Activated CD8-positive, alpha-beta T cell treated with anti-CD3 and anti-CD28 coated beads, Interleukin-2, amount 10 ng/mL, durations not matched to agents 7 days and 5 days (primary cell): ENCODE results near the gene ZNF512. TPM values are rescaled to one million over a fixed set of nuclear protein-coding genes. Genes with fewer than 3 reads are reported as not detected.

ENCODE experiments used
- ATAC-seq: fragments of 150-1000 bp; cut with Tn5 transposase; one replicate; pipeline ENCODE4 v1.10.0; 2021; ENCODE audit warnings: moderate library complexity
- CTCF ChIA-PET: fragments of 350-600 bp; sonication (Branson Sonifier 250); formaldehyde crosslinking; loops from one replicate; lab custom pipeline; 2021; ENCODE audit warnings: antibody characterized with exemption; lab: Charles Lee
- POLR2A ChIA-PET: fragments of 350-600 bp; sonication (Branson Sonifier 250); formaldehyde crosslinking; loops from one replicate; lab custom pipeline; 2021; ENCODE audit warnings: antibody characterized with exemption; lab: Charles Lee
- DNase-seq: peaks from one replicate; pipeline ENCODE4 v3.0.0-alpha.2; 2020
- H3K27ac Mint-ChIP-seq: one replicate; pipeline ENCODE4 v1.8.0; 2021; ENCODE audit warnings: mild to moderate bottlenecking, mixed read lengths
- H3K27me3 Mint-ChIP-seq: one replicate; pipeline ENCODE4 v1.8.0; 2021; ENCODE audit warnings: low read depth, mixed read lengths
- H3K36me3 Mint-ChIP-seq: one replicate; pipeline ENCODE4 v1.8.0; 2021; ENCODE audit warnings: low read depth, mixed read lengths
- H3K4me1 Mint-ChIP-seq: one replicate; pipeline ENCODE4 v1.8.0; 2021; ENCODE audit warnings: low read depth, mixed read lengths
- H3K4me3 Mint-ChIP-seq: one replicate; pipeline ENCODE4 v1.8.0; 2021; ENCODE audit warnings: mild to moderate bottlenecking, mixed read lengths
- H3K9me3 Mint-ChIP-seq: one replicate; pipeline ENCODE4 v1.8.0; 2022; ENCODE audit warnings: mixed read lengths; ENCODE audit not compliant: insufficient read depth
- total RNA-seq, 2 experiments: library from RNA; stranded (reverse); gene quantifications; one replicate each; pipeline ENCODE4 v1.2.3, GENCODE V29; 2021

The ZNF512 gene
- total RNA-seq, 2 experiments from 2014 or later, result 37.0 to 39.0 TPM

DNA sequence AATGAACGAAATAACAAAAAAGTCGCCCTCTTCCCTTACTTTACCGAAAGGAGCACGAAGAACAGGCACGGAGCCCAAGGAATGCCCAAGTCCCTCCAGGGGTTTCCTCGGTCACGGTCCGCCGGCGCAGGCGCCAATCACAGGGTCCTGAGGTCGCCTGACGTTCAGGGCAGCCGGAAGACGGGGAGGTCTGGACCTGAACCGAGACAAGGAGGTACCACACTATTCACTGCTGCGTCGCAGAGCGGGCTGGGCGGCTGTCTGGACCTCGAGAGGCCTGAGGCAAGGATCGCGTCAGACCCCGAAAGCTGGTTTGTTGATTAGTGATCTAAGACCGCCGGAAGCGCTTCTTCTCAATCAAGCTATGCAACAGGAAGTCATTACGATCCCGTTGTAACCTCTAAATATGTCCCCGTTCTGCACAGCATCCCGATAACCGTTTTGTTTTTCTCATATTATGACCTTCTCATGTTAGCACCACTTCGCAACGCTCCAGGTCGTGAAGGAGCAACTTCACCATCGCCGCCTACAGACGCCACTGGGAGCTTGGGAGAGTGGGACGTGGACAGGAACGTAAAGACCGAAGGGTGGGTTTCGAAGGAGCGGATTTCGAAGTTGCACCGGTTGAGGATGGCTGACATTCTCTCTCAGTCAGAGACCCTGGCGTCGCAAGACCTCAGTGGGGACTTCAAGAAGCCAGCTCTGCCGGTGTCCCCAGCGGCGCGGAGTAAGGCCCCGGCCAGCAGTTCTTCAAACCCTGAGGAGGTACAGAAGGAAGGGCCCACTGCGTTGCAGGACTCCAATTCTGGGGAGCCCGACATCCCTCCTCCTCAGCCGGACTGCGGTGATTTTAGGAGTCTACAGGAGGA, 80.7 kb downstream of the ZNF512 start, which contains the start of the genes SLC4A1AP and SUPT7L:
TSS of gene SLC4A1AP (plus strand) at position 605 of the 869 bp plus-strand sequence. CDS start at position 631, 26 bp downstream.
TSS of gene SUPT7L (minus strand) at position 330 of the 869 bp plus-strand sequence. CDS start 1,422 bp downstream, outside the sequence.
- H3K27ac Mint-ChIP-seq, result peak within 1 kb of the TSS; percentile 100

DNA sequence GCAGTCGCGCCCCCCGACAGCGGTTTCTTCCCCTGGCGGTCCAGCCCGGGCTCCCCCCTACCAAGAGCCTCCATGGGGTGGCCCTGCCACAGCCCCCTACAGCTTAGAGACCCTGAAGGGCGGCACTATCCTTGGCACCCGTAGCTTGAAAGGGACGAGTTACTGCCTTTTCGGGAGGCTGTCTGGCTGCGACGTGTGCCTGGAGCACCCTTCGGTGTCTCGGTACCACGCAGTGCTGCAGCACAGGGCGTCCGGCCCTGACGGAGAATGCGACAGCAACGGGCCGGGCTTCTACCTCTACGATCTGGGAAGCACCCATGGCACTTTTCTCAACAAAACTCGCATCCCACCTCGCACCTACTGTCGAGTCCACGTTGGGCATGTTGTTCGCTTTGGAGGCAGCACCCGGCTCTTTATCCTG, 81.3 kb downstream of the ZNF512 start:
- ATAC-seq (peak; percentile 41), DNase-seq (no peak)
- Mint-ChIP-seq H3K4me1 (peaks cover 45% of the 10 kb centered on the region), H3K4me3 (peak overlapping the region; percentile 99), H3K27ac (peak overlapping the region; percentile 100), H3K9me3 (no peaks in the 10 kb centered on the region), H3K27me3 (no peaks in the 10 kb centered on the region), H3K36me3 (peaks cover 41% of the 10 kb centered on the region)
- POLR2A ChIA-PET, result interaction anchor here (0.7 to 1.9 kb wide), 14 partner anchors 9 to 613 kb away, joined by 3 to 7 read pairs (median 5); partner anchors contain the start of genes AGBL5, CCDC121, GPN1 and MRPL33
- CTCF ChIA-PET, result interaction anchor here (1.0 to 2.0 kb wide), 4 partner anchors 12 to 32 kb away, joined by 3 to 27 read pairs (median 3); no protein-coding TSS in a partner anchor

More for the DNA sequence above, 80.7 kb downstream of the ZNF512 start, which contains the start of the genes SLC4A1AP and SUPT7L:
- CTCF ChIA-PET, result interaction anchor here (0.8 to 2.0 kb wide), 5 partner anchors 13 to 32 kb away, joined by 3 to 27 read pairs (median 3); no protein-coding TSS in a partner anchor
- POLR2A ChIA-PET, result interaction anchor here (0.5 to 1.9 kb wide), 19 partner anchors 8 to 613 kb away, joined by 3 to 7 read pairs (median 4); partner anchors contain the start of genes AGBL5, CCDC121, GPN1 and MRPL33
- peak; percentile 81 for DNase-seq
- Mint-ChIP-seq H3K4me3 (peak within 1 kb of the TSS; percentile 99), H3K4me1 (peaks cover 45% of the 10 kb centered on the region), H3K27me3 (no peaks in the 10 kb centered on the region), H3K9me3 (no peaks in the 10 kb centered on the region), H3K36me3 (peaks cover 38% of the 10 kb centered on the region)
- ATAC-seq, result peak; percentile 83

DNA sequence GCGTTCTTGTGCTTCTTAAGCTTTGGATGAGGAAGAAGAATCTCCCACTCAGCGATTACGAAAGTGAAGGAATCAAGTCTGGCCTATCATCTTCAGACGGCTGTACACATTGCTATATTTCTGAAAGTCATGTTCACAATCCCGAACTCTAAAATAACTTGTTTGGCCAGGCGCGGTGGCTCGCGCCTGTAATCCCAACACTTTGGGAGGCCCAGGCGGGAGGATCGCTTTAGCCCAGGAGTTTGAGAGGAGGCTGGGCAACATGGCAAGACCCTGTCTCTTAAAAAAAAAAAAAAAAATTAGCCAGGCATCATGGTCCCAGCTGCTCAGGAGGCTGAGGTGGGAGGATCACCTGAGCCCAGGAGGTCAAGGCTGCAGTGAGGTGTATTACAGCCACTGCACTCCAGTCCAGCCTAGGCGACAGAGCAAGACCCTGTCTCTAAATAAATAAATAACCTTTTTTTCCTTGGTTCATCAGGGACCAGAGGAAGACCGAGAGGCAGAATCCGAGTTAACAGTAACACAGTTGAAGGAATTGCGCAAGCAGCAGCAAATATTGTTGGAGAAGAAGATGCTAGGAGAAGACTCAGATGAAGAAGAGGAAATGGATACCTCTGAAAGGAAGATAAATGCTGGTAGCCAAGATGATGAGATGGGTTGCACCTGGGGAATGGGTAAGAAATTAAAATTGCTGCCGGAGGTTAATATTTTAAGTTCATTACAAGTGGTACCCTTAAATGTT, 82.0 kb downstream of the ZNF512 start:
- H3K9me3 Mint-ChIP-seq, result no peaks in the 10 kb centered on the region

DNA sequence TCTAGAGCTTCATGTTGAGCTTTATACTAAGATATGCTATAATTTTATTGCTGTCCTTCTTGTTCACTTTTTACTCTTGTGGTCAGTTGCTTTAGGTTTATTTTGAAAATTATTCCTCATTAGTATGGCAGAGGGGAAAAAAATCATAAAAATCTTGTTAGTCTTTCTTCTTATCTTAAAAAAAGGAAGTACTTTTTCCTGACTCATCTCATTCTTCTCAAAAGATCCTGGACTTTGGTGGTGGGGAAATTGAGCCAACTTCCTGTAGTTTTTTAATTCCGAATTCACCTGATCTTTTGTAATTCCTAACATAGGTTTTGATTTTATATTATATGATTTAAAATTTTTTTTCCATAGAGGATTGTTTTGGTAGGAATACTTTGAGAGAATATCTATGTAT, 84.6 kb downstream of the ZNF512 start:
- DNase-seq (no peak), ATAC-seq (no peak)
- H3K27ac Mint-ChIP-seq, result no peak overlapping the region
- no peak overlapping the region for H3K4me3 Mint-ChIP-seq
- H3K36me3 Mint-ChIP-seq, result peaks cover 34% of the 10 kb centered on the region
- H3K4me1 Mint-ChIP-seq, result peaks cover 32% of the 10 kb centered on the region
- ChIA-PET CTCF (interaction anchor here (2.3 to 3.3 kb wide), 2 partner anchors 14 to 16 kb away, joined by 6 to 30 read pairs; no protein-coding TSS in a partner anchor), POLR2A (no interaction called here)
- no peaks in the 10 kb centered on the region for H3K9me3 Mint-ChIP-seq
- H3K27me3 Mint-ChIP-seq, result no peaks in the 10 kb centered on the region

More for the DNA sequence above, 82.0 kb downstream of the ZNF512 start:
- H3K27ac Mint-ChIP-seq, result peak overlapping the region; percentile 100
- H3K4me1 Mint-ChIP-seq, result peaks cover 41% of the 10 kb centered on the region
- H3K27me3 Mint-ChIP-seq, result no peaks in the 10 kb centered on the region
- ChIA-PET POLR2A (interaction anchor here (0.8 to 1.9 kb wide), 4 partner anchors 18 to 81 kb away, joined by 3 to 5 read pairs (median 4); partner anchors contain the start of gene ZNF512), CTCF (interaction anchor here (1.4 to 3.3 kb wide), 4 partner anchors 18 to 47 kb away, joined by 3 to 30 read pairs (median 15); no protein-coding TSS in a partner anchor)
- no peak for ATAC-seq
- H3K36me3 Mint-ChIP-seq, result peaks cover 39% of the 10 kb centered on the region
- no peak for DNase-seq
- H3K4me3 Mint-ChIP-seq, result peak overlapping the region; percentile 99

GRCh38 chr2:27671235-27671634, 88.4 kb downstream of the ZNF512 start:
- ChIA-PET CTCF (interaction anchor here (4.6 kb wide), 1 partner anchor 12 kb away, joined by 40 read pairs; no protein-coding TSS in a partner anchor), POLR2A (no interaction called here)
- peaks cover 50% of the 10 kb centered on the region for H3K36me3 Mint-ChIP-seq
- ATAC-seq (no peak), DNase-seq (no peak)
- H3K27me3 Mint-ChIP-seq, result no peaks in the 10 kb centered on the region
- H3K4me1 Mint-ChIP-seq, result peaks cover 9% of the 10 kb centered on the region
- no peak overlapping the region for H3K4me3 Mint-ChIP-seq
- no peaks in the 10 kb centered on the region for H3K9me3 Mint-ChIP-seq
- no peak overlapping the region for H3K27ac Mint-ChIP-seq

Other genes starting within 250 kb of the ZNF512 start
- 10 to 100 TPM; 60.9 to 62.6 TPM for gene GTF3C2, start 226.3 kb upstream of the ZNF512 start, total RNA-seq
- 10 to 100 TPM; 34.5 to 37.0 TPM for gene EIF2B4, start 212.7 kb upstream of the ZNF512 start, total RNA-seq
- gene SNX17, start 212.4 kb upstream of the ZNF512 start, total RNA-seq, result 100 to 1,000 TPM; 119 to 120 TPM
- gene ZNF513, start 202.3 kb upstream of the ZNF512 start, total RNA-seq, result 10 to 100 TPM; 11.8 to 13.3 TPM
- 100 to 1,000 TPM; 130 to 136 TPM for gene PPM1G, start 173.5 kb upstream of the ZNF512 start, total RNA-seq
- 10 to 100 TPM; 91.2 to 91.3 TPM for gene NRBP1, start 154.4 kb upstream of the ZNF512 start, total RNA-seq
- 1 to 10 TPM; 5.6 to 6.6 TPM for gene KRTCAP3, start 140.7 kb upstream of the ZNF512 start, total RNA-seq
- gene IFT172, start 93.3 kb upstream of the ZNF512 start, total RNA-seq, result 10 to 100 TPM; 10.0 to 11.2 TPM
- not detected for gene FNDC4, start 87.8 kb upstream of the ZNF512 start, total RNA-seq
- gene GCKR, start 86.2 kb upstream of the ZNF512 start, total RNA-seq, result not detected
- 1 to 10 TPM; 1.5 to 1.6 TPM for gene CCDC121, start 46.0 kb downstream of the ZNF512 start, total RNA-seq
- 10 to 100 TPM; 39.7 to 41.4 TPM for gene GPN1, start 46.0 kb downstream of the ZNF512 start, total RNA-seq
- 10 to 100 TPM; 30.1 to 30.8 TPM for gene SUPT7L, start 80.6 kb downstream of the ZNF512 start, total RNA-seq
- 10 to 100 TPM; 24.2 to 25.2 TPM for gene SLC4A1AP, start 80.8 kb downstream of the ZNF512 start, total RNA-seq
- gene MRPL33, start 188.7 kb downstream of the ZNF512 start, total RNA-seq, result 10 to 100 TPM; 47.9 to 57.8 TPM